Lung (tissue), 12 donors: ENCODE measurements around the gene PHRF1. TPM values are rescaled to one million over a fixed set of nuclear protein-coding genes. Genes with fewer than 3 reads are reported as not detected.

Experiments
- ATAC-seq: fragments of 200-7000 bp; cut with Tn5 transposase; one replicate; pipeline ENCODE4 v1.9.1; 2020; ENCODE audit warnings: moderate number of reproducible peaks; ENCODE audit not compliant: insufficient read depth, low FRiP score
- DNase-seq, 3 donors: peaks; one replicate each; pipeline ENCODE4 v3.0.0-alpha.2; 2013 to 2017
- H3K27ac ChIP-seq, 2 donors: one replicate each; pipeline ENCODE4 v1.5.1; 2013; ENCODE audit warnings: mild to moderate bottlenecking in 2 of 2, moderate library complexity in 2 of 2, control low read depth in 1 of 2, inconsistent platforms in 1 of 2, low read depth in 1 of 2, low read length in 1 of 2
- H3K27me3 ChIP-seq, 3 donors: one replicate each; pipeline ENCODE4 v1.5.1; 2013; ENCODE audit warnings: low read length in 2 of 3; ENCODE audit not compliant: control insufficient read depth in 3 of 3, insufficient read depth in 3 of 3
- H3K36me3 ChIP-seq, 4 donors: one replicate each; pipeline ENCODE4 v1.5.1; 2013; ENCODE audit warnings: low read length in 4 of 4, mild to moderate bottlenecking in 1 of 4, moderate library complexity in 1 of 4; ENCODE audit not compliant: control insufficient read depth in 4 of 4, insufficient read depth in 4 of 4
- H3K4me1 ChIP-seq, 5 donors: one replicate each; pipeline ENCODE4 v1.5.1; 2013; ENCODE audit warnings: low read length in 5 of 5, mild to moderate bottlenecking in 2 of 5, moderate library complexity in 1 of 5; ENCODE audit not compliant: control insufficient read depth in 5 of 5, insufficient read depth in 5 of 5
- H3K4me3 ChIP-seq: one replicate; pipeline ENCODE4 v1.5.1; 2013; ENCODE audit warnings: mild to moderate bottlenecking, control low read depth, moderate library complexity
- H3K9ac ChIP-seq, 2 donors: one replicate each; pipeline ENCODE4 v1.5.1; 2013; ENCODE audit warnings: low read length in 2 of 2, control low read depth in 1 of 2; ENCODE audit not compliant: insufficient read depth in 1 of 2
- H3K9me3 ChIP-seq, 4 donors: one replicate each; pipeline ENCODE4 v1.5.1; 2013; ENCODE audit warnings: low read length in 3 of 4, mild to moderate bottlenecking in 1 of 4, moderate library complexity in 1 of 4; ENCODE audit not compliant: control insufficient read depth in 4 of 4, insufficient read depth in 3 of 4
- WGBS, 2 donors: extraction: QIAGEN DNeasy Blood & Tissue Kit; methylation state at CpG; one replicate each; pipeline ENCODE4 v1.1.7; 2013; 5-methylcytosine and 5-hydroxymethylcytosine counted together
- polyA plus RNA-seq, 2 donors: library from polyadenylated mRNA; stranded (reverse); fragments of 200-250 nt; gene quantifications; one replicate each; pipeline ENCODE4 v1.2.1, GENCODE V29; 2013
- total RNA-seq, 2 donors: library from RNA; depleted of rRNA in 1 of 2; stranded (reverse); fragments of >200 nt in 1 of 2; gene quantifications; one replicate each; pipeline ENCODE4 v1.2.1, GENCODE V29; 2014 to 2021
- TF ChIP-seq, protein P1 (sequence below): IDR thresholded peaks from 2 replicates; pipeline ENCODE4 v1.5.1; 2012; ENCODE audit warnings: mild to moderate bottlenecking; ENCODE audit errors: control extremely low read depth, extremely low read depth
- donor health status: control.
- donor health status: control.
- donor health status: Bipolar disorder and iron deficiency.
- donor health status: healthy.
- donor health status: DM: yes; HTN: yes; CAD: no.

PHRF1 gene
- total and polyA plus RNA-seq, 4 donors: 16.3 to 39.3 (median 23.5) TPM

DNA sequence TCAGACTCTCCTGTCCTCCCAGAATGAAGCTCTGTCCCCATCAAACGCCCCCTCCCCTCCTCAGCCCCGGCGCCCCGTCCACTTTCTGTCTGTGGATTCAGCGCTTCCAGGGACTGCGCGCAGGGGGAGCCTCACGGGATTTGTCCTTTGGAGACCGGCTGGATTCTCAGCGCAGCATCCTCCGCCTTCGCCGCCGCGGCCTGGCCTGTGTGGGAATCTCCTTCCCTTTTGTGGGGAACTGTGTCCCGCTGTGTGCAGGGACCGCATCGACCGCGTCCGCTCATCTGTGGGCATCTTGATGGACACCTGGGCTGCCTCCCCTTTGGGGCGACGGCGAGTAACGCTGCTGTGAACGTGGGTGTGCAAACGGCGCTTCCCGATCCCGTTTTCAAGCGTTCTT is 51.8 kb downstream of the PHRF1 start:
- H3K4me3 ChIP-seq: no peak overlapping the region
- WGBS, 2 donors: 93 to 95% methylated on average over 31 of the region's 31 CpGs
- TF ChIP-seq, protein P1, sequence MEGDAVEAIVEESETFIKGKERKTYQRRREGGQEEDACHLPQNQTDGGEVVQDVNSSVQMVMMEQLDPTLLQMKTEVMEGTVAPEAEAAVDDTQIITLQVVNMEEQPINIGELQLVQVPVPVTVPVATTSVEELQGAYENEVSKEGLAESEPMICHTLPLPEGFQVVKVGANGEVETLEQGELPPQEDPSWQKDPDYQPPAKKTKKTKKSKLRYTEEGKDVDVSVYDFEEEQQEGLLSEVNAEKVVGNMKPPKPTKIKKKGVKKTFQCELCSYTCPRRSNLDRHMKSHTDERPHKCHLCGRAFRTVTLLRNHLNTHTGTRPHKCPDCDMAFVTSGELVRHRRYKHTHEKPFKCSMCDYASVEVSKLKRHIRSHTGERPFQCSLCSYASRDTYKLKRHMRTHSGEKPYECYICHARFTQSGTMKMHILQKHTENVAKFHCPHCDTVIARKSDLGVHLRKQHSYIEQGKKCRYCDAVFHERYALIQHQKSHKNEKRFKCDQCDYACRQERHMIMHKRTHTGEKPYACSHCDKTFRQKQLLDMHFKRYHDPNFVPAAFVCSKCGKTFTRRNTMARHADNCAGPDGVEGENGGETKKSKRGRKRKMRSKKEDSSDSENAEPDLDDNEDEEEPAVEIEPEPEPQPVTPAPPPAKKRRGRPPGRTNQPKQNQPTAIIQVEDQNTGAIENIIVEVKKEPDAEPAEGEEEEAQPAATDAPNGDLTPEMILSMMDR: no peak
- H3K4me1 ChIP-seq: peaks cover 0 to 4% (median 0%) of the 10 kb centered on the region in 5 donors
- H3K27ac ChIP-seq: no peak overlapping the region
- H3K9me3 ChIP-seq: no peaks in the 10 kb centered on the region
- no peak overlapping the region for H3K9ac ChIP-seq
- no peaks in the 10 kb centered on the region for H3K36me3 ChIP-seq
- DNase-seq (no peak), ATAC-seq (no peak)
- peaks cover 0 to 18% (median 11%) of the 10 kb centered on the region in 3 donors for H3K27me3 ChIP-seq

GRCh38 chr11:629237-629583 is 52.9 kb downstream of the PHRF1 start:
- Histone ChIP-seq H3K9ac (no peak overlapping the region), H3K27me3 (peaks cover 0 to 18% (median 11%) of the 10 kb centered on the region in 3 donors), H3K4me1 (peaks cover 0 to 4% (median 0%) of the 10 kb centered on the region in 5 donors), H3K9me3 (no peaks in the 10 kb centered on the region), H3K4me3 (no peak overlapping the region), H3K36me3 (no peaks in the 10 kb centered on the region), H3K27ac (no peak overlapping the region)
- 21 to 46% methylated on average over 10 of the region's 10 CpGs for WGBS, 2 donors
- DNase-seq (no peak), ATAC-seq (no peak)
- TF ChIP-seq, protein P1: no peak

DNA sequence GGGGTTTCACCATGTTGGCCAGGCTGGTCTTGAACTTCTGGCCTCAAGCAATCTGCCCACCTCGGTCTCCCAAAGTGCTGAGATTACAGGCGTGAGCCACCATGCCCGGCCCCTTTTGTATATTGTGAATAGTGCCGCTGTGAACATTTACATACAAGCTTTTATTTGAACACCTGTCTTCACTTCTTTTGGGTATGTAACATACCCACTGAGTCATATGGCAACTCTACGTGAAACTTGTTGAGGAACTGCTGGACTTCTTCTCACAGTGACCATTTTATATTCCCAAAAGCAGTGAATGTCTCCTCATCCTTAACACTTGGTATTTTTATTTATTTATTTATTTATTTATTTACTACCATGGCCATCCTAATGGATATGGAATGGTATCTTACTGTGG is 54.6 kb downstream of the PHRF1 start:
- Histone ChIP-seq H3K36me3 (no peaks in the 10 kb centered on the region), H3K4me3 (no peak overlapping the region), H3K9me3 (no peaks in the 10 kb centered on the region), H3K4me1 (peaks cover 0 to 4% (median 0%) of the 10 kb centered on the region in 5 donors), H3K27ac (no peak overlapping the region), H3K27me3 (peaks cover 0 to 24% (median 10%) of the 10 kb centered on the region in 3 donors), H3K9ac (no peak overlapping the region)
- no peak for DNase-seq
- 94 to 96% methylated on average over 5 of the region's 5 CpGs for WGBS, 2 donors
- TF ChIP-seq, protein P1: no peak
- no peak for ATAC-seq

- Histone ChIP-seq H3K4me1 (peaks cover 0 to 15% (median 3%) of the 10 kb centered on the region in 5 donors), H3K36me3 (no peaks in the 10 kb centered on the region), H3K4me3 (no peak overlapping the region), H3K27ac (no peak overlapping the region), H3K9ac (no peak overlapping the region), H3K27me3 (peaks cover 0 to 44% (median 18%) of the 10 kb centered on the region in 3 donors), H3K9me3 (peaks cover 0 to 2% (median 0%) of the 10 kb centered on the region in 4 donors)
- DNase-seq: no peak
- 68 to 72% methylated on average over 21 to 22 of the region's 22 CpGs for WGBS, 2 donors
- ATAC-seq: no peak
- TF ChIP-seq, protein P1: no peak
Observed at GRCh38 chr11:635945-636510, 59.8 kb downstream of the PHRF1 start.
